SW480 (cell line): ENCODE results near the gene MIA3.
"Not testable (repeated sequence)": the region's sequence is repeated elsewhere in the genome, so short reads cannot be mapped to it uniquely, and the experiment has no call there.

Experiments
- DNase-seq: peaks from one replicate; pipeline ENCODE4 v3.0.0-alpha.2; 2016; ENCODE audit warnings: low spot score

The MIA3 gene

DNA sequence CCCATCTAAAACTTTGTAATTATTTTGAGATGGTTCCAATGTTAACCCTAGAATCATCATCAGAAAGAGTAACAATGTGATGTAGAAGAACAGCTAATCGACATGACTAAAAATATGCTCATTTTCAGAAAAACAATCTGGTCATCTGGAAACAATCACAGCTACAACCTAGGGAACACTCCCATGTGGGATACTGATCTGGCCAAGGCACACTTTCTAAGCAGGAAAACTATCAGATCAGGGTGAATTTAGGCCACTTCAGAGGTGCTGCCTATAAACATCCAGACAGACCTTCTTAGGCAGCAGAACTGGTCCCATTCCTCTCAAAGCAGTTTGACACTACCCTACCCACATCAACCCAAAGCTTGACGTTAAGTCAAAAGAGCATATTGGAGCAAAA, 51.2 kb downstream of the MIA3 start:
- DNase-seq = not testable (repeated sequence)

DNA sequence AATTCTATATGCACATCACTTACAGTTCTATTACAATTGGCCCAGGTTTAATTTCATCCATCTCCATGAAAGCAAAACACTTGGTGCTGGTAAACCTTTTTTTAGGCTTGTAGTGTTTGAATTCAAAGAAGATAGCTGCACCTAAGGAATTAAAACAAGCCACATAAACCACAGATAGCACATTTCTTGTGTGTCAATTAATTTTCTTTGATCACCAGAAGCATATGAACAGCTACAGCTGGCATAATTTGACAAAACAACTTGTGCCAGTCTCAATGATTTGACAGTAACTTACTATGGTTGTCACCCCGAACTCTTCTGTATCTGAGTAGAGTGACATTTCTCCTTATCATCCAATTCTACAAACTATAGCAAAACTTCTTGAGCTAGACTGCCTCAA, 52.2 kb downstream of the MIA3 start:
- DNase-seq = no peak

DNA sequence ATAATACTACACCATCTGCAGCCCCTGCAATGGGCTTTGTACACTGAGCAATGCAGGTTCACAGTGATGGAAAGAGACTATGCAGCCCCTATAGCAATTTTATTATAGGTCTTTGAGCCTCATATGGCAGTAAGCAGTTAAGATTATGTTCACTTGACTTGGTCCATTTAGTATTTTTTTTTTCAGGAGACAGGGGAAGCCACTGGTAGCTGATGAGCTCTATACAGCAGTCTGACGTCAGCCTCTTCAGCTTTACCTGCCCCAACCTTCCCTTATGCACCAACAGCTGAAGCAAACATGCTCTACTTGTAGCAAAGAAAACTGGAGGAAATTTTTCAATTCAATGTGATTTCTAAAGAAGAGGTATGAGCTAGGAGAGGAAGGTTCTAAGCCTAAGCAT, 62.2 kb downstream of the MIA3 start:
- DNase-seq = no peak

DNA sequence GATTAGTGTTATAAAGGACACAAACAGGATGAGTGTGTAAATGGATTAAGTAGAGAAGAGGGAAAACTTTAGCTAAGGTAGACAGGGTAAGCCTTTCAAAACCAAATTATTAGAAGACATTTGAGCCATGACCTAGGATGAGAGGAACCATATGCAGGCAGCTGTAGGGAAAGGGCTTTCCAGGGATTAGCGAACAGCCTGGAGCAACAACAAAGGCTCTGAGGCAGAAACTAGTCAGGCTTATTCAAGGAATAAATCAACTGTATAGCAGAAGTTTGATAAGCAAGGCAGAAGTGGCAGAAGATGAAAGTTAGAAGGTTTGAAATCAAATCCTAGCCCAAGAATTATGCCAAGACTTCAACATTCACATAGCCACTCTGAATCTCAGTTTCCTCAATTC, 73.1 kb downstream of the MIA3 start:
- no peak for DNase-seq

DNA sequence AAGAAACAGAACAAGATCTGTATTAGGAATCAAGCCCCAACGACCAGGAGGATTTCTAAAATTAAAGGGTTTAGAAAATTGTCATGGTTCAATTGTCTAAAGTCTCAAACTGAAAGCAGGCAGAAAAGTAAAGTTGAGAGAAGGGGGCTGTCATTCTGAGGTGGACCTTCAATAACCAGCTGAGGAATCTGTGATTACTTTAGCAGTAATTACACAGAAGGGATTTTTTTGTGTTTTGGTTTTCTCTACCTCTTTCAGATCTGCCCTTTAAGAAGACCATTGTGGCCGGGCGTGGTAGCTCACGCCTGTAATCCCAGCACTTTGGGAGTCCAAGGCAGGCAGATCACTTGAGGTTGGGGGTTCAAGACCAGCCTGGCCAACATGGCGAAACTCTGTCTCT, 77.0 kb downstream of the MIA3 start:
- no peak for DNase-seq

- no peak for DNase-seq
Measured at GRCh38 chr1:222696741-222697140, 78.8 kb downstream of the MIA3 start.

DNA sequence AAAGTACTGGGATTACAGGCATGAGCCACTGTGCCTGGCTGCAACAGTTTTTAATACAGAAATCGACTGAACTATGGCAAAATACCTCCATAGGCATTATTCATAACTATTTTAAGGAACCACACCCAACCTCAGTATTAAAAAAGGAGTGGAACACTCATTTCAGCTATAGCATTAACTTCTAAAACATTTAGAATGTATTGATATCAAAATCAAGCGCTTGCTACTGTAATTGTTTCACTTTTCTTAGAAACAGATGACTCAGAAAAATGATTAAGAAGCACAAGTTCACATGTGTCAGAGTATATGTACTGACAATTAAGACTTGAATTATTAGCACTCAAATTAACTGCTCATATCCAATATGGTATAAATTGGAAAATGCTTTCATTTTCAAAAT, 79.3 kb downstream of the MIA3 start:
- DNase-seq = no peak

DNA sequence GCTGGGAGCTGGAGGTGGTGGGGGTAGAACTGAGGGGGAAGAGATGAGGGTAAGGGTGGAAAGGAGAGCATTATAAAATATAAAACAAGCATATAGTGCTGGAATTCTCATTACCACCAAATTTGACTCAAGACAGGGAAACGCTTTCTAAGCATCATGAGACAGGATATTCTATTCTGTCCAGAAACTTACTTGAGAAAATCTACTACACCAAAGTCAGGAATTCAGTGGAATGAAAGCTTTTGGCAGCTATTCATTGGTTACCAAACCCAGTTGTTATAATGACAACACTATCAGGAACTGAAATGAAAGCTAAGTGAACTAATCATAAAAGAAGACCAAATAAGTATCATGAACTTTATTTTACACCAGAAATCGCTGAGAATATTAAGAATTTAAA, 79.9 kb downstream of the MIA3 start:
- no peak for DNase-seq

GRCh38 chr1:222702210-222702609, 84.3 kb downstream of the MIA3 start:
- no peak for DNase-seq

- no peak for DNase-seq
Measured at GRCh38 chr1:222704260-222704659, 86.4 kb downstream of the MIA3 start.

DNA sequence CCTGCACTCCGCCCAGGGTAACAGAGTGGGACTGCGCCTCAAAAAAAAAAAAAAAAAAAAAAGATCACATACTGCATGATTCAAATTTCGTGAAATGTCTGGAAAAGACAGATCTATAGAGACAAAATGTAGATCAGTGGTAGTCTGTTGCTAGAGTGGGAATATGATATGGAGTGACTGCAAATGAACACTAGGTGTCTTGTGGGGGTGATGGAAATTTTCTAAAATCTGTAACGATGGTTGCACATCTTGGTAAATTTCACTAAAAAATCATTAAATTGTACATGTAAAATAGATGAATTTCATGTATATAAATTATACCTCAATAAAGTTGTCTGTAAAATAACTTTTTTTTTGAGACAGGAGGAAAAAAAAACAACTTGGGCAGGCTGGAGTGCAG, 88.9 kb downstream of the MIA3 start:
- no peak for DNase-seq

DNA sequence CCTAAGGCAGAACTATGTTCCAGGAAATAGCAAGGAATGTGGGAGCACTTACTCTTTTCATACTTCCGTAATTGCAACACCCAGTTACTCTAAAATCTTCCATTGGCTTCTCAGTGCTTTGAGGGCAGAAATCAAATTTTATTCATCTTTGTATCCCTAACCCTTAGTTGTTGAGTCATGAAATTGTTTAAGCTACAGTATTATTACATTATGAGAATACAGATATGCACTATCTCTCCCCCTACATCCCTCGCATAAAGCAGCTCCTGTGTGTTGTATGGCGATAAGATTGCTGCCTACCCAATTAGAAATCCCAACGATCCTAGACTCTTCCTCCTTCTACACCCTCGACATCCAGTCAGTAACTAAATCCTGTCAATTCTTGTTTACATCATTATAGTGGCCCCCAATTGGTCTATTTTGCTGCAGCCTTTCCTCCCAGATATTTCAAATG, 91.8 kb downstream of the MIA3 start:
- no peak for DNase-seq

DNA sequence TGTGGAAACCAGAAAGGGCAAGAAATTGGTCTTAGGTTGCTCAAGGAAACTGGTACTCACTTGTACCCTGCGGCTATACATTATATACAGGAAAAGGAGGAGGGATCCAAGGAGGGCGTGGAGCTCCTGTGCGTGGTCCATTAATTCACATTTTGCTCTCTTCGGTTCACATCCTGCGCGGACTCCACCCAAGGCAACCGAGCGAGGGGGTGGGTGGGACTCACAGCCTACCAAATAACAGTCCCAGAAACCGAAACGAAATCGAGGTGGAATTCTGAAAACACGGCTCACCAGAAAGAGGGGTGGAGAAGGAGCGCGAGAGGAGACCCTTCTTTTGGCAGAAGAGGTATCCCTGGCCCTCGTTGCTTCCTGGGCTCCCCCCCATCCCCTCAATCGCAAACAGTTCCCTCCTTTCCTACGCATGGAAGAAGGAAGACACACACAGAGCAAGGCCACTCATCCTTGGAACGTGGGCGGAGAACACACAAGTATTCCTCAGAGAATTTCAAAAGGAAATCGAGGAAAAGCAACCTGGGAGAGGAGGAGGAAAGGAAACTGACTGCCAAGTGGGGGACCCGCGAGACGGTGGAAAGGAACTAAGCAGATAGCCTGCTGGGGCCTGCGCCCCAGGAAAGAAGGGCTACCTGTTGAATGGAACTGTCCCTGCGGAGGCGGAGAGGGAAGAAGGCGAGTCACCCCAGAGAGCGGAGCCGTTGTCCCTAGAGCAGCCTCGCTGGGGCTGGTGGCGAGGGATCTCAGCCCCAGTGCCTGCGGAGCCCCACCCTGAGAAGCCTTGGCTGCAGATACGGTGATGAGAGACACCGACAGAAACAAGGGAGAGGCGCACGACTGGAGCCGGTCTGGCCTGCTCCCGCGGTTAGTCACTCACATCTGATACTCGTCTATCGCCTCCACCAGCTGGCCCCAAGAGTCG, 93.7 kb downstream of the MIA3 start:
- peak; percentile 80 for DNase-seq

- DNase-seq = peak; percentile 82
Measured at GRCh38 chr1:222712253-222713090, 94.6 kb downstream of the MIA3 start, which contains the start of the genes AIDA and BROX. Gene AIDA (minus strand): TSS chr1:222712491. CDS start chr1:222712317, 174 bp downstream. Gene BROX (plus strand): TSS chr1:222712564. CDS start chr1:222715700, 3,136 bp downstream.

DNA sequence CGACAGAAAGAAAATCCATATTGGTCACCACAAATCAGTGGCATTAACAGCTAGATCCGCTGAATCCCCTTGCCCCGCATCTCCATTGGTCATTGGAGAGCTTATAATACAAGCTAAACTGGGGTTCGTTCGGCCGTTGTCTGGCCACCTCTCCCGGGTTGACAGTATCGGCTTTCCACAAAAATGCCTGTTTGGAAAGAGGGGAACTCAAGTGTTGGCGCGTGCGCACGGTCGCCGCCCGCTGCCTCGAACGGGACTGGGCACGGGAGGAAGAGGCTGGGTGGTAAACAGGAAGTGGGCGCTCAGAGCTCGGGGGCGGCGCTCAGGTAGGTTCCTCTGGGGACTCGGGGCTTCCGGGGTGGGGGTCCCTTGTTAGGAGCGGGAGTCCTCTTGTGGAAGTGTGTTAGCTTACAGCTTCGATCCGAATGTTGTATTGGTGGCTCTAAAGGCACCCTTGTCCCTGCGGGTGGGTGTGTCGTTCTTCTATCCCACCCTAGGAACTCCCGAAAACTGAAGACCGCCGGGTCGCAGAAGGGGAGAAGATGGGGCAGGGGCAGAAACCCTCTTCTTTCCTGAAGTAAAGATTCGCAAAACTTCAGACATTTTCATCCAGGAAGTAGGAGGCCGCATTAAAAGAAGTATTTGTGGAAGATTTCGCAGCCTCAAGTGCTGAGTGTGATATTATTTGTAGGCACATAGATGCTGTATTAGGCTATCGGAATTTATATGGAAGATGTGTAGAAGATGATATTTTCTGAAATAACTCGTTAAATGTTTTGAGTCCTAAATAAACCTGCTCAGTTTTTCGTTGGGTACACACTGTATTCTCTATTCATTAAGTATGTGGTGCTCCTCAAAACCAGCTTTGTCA, 95.4 kb downstream of the MIA3 start:
- DNase-seq = peak; percentile 94

DNA sequence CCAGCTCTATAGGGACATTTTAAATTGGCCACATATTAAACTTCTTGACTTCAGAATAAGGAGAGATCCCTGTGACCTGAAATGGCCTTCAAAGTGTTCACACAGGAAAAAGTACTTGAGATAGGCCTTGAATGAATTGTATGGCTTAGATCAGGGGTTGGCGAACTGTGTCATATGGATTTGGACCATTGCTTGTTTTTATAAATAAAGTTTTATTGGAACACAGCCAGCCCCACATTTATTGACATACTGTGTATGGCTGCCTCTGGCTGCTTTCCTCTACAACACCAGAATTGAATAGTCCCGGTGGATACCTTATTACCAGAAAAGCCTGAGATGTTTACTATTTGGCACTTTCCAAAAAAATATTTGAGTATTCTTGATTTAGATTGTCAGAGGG, 98.5 kb downstream of the MIA3 start:
- DNase-seq = no peak
